ENCODE data around the gene LRP1B.

The LRP1B gene

GRCh38 chr2:141109633-141110032, 1021.2 kb downstream of the LRP1B start:
- TF ChIP-seq, protein P1, sequence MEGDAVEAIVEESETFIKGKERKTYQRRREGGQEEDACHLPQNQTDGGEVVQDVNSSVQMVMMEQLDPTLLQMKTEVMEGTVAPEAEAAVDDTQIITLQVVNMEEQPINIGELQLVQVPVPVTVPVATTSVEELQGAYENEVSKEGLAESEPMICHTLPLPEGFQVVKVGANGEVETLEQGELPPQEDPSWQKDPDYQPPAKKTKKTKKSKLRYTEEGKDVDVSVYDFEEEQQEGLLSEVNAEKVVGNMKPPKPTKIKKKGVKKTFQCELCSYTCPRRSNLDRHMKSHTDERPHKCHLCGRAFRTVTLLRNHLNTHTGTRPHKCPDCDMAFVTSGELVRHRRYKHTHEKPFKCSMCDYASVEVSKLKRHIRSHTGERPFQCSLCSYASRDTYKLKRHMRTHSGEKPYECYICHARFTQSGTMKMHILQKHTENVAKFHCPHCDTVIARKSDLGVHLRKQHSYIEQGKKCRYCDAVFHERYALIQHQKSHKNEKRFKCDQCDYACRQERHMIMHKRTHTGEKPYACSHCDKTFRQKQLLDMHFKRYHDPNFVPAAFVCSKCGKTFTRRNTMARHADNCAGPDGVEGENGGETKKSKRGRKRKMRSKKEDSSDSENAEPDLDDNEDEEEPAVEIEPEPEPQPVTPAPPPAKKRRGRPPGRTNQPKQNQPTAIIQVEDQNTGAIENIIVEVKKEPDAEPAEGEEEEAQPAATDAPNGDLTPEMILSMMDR (IDR thresholded peaks at IDR 0.05; ENCODE audit: control extremely low read depth, extremely low read depth, low read depth, missing control alignments) = peak; percentile 9
- CTCF ChIA-PET = interaction anchor here (0.7 to 1.6 kb wide), 4 partner anchors 11 to 92 kb away, joined by 3 read pairs; no protein-coding TSS in a partner anchor
- POLR2A ChIA-PET = no interaction called here
- no peak for DNase-seq (ENCODE audit: extremely low spot score)

DNA sequence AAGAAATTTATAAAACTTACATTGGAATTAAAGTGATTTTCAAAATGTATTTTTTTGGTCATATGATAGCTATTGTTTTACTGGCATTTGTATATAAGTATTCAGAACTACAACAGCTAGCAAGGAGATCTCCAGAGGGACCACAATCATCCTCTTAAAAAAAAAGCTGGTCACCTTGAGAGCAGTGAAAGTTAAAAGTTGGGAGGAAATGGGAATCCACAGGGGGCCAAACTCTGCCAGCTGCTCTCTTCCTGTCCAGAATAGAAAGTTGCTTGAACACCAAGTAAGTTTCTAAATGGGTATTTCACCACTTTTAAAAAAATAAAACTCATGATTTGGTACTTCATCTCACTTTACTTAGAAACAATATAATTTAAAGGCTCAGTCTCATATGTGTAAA, 1025.1 kb downstream of the LRP1B start:
- no peak for DNase-seq (ENCODE audit: extremely low spot score)
- TF ChIP-seq, protein P1 (IDR thresholded peaks at IDR 0.05; ENCODE audit: control extremely low read depth, extremely low read depth, low read depth, missing control alignments) = no peak
- ChIA-PET POLR2A (no interaction called here), CTCF (no interaction called here)

DNA sequence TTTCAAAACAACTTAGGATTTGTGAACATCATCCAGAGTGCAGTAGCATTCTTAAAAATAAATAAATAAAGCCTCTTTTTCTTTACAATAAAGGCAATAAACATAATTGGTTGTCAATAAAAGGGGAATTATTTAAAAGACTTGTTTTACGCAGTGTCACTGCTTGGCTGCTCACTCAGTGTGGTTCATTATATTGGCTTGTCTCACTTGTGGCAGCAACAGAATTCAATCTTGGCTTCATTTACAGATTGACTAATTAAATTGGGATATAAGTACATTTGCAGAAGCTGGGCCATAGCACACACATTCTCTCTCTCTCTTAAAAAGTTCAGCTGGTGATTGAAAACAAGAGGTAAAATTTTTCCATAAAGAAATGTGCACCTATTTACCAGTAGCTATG, 1027.6 kb downstream of the LRP1B start:
- ChIA-PET CTCF (interaction anchor here (1.1 kb wide), 1 partner anchor 11 kb away, joined by 3 read pairs; no protein-coding TSS in a partner anchor), POLR2A (no interaction called here)
- TF ChIP-seq, protein P1 (IDR thresholded peaks at IDR 0.05; ENCODE audit: control extremely low read depth, extremely low read depth, low read depth, missing control alignments) = no peak

GRCh38 chr2:141079231-141079630, 1051.6 kb downstream of the LRP1B start:
- DNase-seq (ENCODE audit: extremely low spot score) = no peak
- CTCF ChIA-PET = no interaction called here
- TF ChIP-seq, protein P1 (IDR thresholded peaks at IDR 0.05; ENCODE audit: control extremely low read depth, extremely low read depth, low read depth, missing control alignments) = no peak
- POLR2A ChIA-PET = no interaction called here

More for the DNA sequence above, 1027.6 kb downstream of the LRP1B start:
- no peak for DNase-seq (ENCODE audit: extremely low spot score)

DNA sequence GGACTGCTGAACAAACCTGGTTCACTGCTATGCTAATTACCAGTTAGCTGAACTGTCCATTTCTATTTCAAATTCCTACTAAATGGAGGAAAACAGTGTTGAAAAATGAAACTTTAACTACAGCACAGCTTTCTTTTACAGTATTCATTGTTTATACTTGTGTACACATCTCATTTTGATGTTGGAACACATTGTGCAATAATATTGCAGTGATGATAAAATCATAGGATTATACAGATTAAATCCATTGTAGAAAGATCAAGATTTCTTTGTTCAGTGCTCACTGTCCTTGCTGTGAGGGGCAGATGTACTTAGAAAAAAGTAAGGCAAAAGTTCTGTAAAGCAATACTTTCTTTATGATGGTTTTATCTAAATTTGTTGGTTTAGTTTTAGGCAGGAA, 1055.1 kb downstream of the LRP1B start:
- POLR2A ChIA-PET = interaction anchor here (0.7 kb wide), 1 partner anchor 71 kb away, joined by 3 read pairs; no protein-coding TSS in a partner anchor
- TF ChIP-seq, protein P1 (IDR thresholded peaks at IDR 0.05; ENCODE audit: control extremely low read depth, extremely low read depth, low read depth, missing control alignments) = no peak
- no peak for DNase-seq (ENCODE audit: extremely low spot score)
- CTCF ChIA-PET = interaction anchor here (1.5 kb wide), 1 partner anchor 14 kb away, joined by 3 read pairs; no protein-coding TSS in a partner anchor

- no peak for DNase-seq (ENCODE audit: extremely low spot score)
- POLR2A ChIA-PET = no interaction called here
- TF ChIP-seq, protein P1 (IDR thresholded peaks at IDR 0.05; ENCODE audit: control extremely low read depth, extremely low read depth, low read depth, missing control alignments) = no peak
- CTCF ChIA-PET = no interaction called here
Observed at GRCh38 chr2:141068053-141068682, 1062.6 kb downstream of the LRP1B start.

All from GM10248 (cell line).